Spleen (tissue), 7 donors: ENCODE data around the gene CDK5R1.

Experiments used
- CTCF ChIP-seq, 11 experiments: fragments of 200-600 bp in 7 of 11; fragments of 450-650 bp in 4 of 11; sonication (generic) in 4 of 11; IDR thresholded peaks in 8 of 11; conservative IDR thresholded peaks in 3 of 11; 1 replicate in 7 of 11; 2 replicates in 4 of 11; pipeline versions ENCODE4 v1.4.0 to v1.8.0; 2016 to 2021; ENCODE audit warnings: antibody characterized with exemption in 11 of 11, inconsistent platforms in 4 of 11, mild to moderate bottlenecking in 1 of 11
- POLR2A ChIP-seq, 3 donors: fragments of 450-650 bp; IDR thresholded peaks; one replicate each; pipeline ENCODE4 v1.5.1; 2017; ENCODE audit warnings: antibody characterized with exemption in 3 of 3, mild to moderate bottlenecking in 1 of 3
- POLR2AphosphoS5 ChIP-seq, 3 donors: sonication (generic); formaldehyde crosslinking; IDR thresholded peaks; one replicate each; pipeline ENCODE4 v1.5.1; 2017; ENCODE audit warnings: antibody characterized with exemption in 3 of 3
- donor health status: DM: no; HTN: no; CAD: no; lungs with moderate emphysema.
- donor health status: DM: no; HTN: no; CAD: no.
- donor health status: DM: no; HTN: no; CAD: no.

GRCh38 chr17:32502710-32503109 is 15.9 kb downstream of the CDK5R1 start:
- TF ChIP-seq CTCF (IDR thresholded peaks at IDR 0.05 in 8 of 11, conservative IDR thresholded peaks at IDR 0.05 in 3 of 11) (no peak), POLR2A (IDR thresholded peaks at IDR 0.05) (no peak), POLR2AphosphoS5 (IDR thresholded peaks at IDR 0.05) (no peak)
